NT2/D1 (cell line): ENCODE measurements around the gene KRT222.

Experiments
- SUZ12 ChIP-seq: IDR thresholded peaks from 2 replicates; pipeline ENCODE4 v1.6.1; 2011; ENCODE audit not compliant: insufficient read length, insufficient read depth; ENCODE audit errors: extremely low read depth
- YY1 ChIP-seq: IDR thresholded peaks from 2 replicates; pipeline ENCODE4 v1.6.1; 2011; ENCODE audit not compliant: insufficient read length, insufficient read depth
- ZNF274 ChIP-seq: IDR thresholded peaks from 2 replicates; pipeline ENCODE4 v1.6.1; 2011; ENCODE audit warnings: mild to moderate bottlenecking, low read depth, low read length

DNA sequence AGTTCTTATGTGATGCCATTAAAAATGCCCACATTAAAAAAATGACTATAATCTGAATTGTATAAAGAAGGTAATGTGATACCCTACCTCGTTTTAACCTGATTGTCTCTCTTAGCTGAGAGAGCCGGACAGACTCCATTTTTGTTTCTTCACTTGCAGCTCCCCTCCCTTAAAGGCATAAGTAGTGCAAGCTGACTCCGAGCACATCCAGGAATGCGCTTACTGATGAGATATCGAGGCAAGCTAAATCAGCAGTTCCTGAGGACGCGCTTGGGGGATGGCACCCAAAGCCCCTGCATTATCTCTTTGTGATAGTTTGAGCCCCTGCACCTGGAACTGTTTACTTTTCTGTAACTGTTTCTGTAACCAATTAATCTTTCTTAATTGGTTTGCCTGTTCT lies 32.3 kb upstream of the KRT222 start:
- TF ChIP-seq YY1 (no peak), ZNF274 (no peak), SUZ12 (no peak)
